Activated naive CD8-positive, alpha-beta T cell treated with anti-CD3 and anti-CD28 coated beads for 36 hours (primary cell): ENCODE results near the gene FAM90A26. TPM values are rescaled to one million over a fixed set of nuclear protein-coding genes. Genes with fewer than 3 reads are reported as not detected.

Experiments
- total RNA-seq, 2 experiments: library from RNA; stranded (reverse); gene quantifications; one replicate each; pipeline ENCODE4 v1.2.3, GENCODE V29; 2021

Gene FAM90A26
- total RNA-seq, 2 experiments from 2014 or later, result not detected

Other genes starting within 250 kb of the FAM90A26 start
- gene USP17L10, start 40.2 kb downstream of the FAM90A26 start, total RNA-seq, result not detected
- gene USP17L11, start 45.0 kb downstream of the FAM90A26 start, total RNA-seq, result not detected
- gene USP17L12, start 49.7 kb downstream of the FAM90A26 start, total RNA-seq, result not detected
- not detected for gene USP17L13, start 54.5 kb downstream of the FAM90A26 start, total RNA-seq
- gene USP17L15, start 64.0 kb downstream of the FAM90A26 start, total RNA-seq, result not detected
- gene USP17L17, start 73.5 kb downstream of the FAM90A26 start, total RNA-seq, result not detected
- not detected for gene USP17L18, start 78.2 kb downstream of the FAM90A26 start, total RNA-seq
- gene USP17L19, start 83.0 kb downstream of the FAM90A26 start, total RNA-seq, result not detected
- not detected for gene USP17L20, start 87.7 kb downstream of the FAM90A26 start, total RNA-seq
- gene USP17L21, start 92.5 kb downstream of the FAM90A26 start, total RNA-seq, result not detected
- not detected for gene USP17L22, start 97.2 kb downstream of the FAM90A26 start, total RNA-seq
- gene USP17L24, start 154.8 kb downstream of the FAM90A26 start, total RNA-seq, result not detected
- gene USP17L25, start 159.5 kb downstream of the FAM90A26 start, total RNA-seq, result not detected
- gene USP17L26, start 164.2 kb downstream of the FAM90A26 start, total RNA-seq, result not detected
- not detected for gene USP17L5, start 169.0 kb downstream of the FAM90A26 start, total RNA-seq
- gene USP17L27, start 173.7 kb downstream of the FAM90A26 start, total RNA-seq, result not detected
- gene USP17L28, start 178.5 kb downstream of the FAM90A26 start, total RNA-seq, result not detected
- gene USP17L29, start 183.2 kb downstream of the FAM90A26 start, total RNA-seq, result not detected
- not detected for gene USP17L30, start 192.7 kb downstream of the FAM90A26 start, total RNA-seq